Measurements from ENCODE around the gene FXYD3.

The FXYD3 gene

GRCh38 chr19:35117799-35118198 is 2.2 kb downstream of the FXYD3 start:
- Histone ChIP-seq H3K9ac (no peak overlapping the region), H3K4me2 (no peak overlapping the region), H4K20me1 (ENCODE audit: insufficient read depth) (no peaks in the 10 kb centered on the region), H3K36me3 (ENCODE audit: insufficient read depth) (no peaks in the 10 kb centered on the region), H3K27ac (no peak overlapping the region), H2AFZ (ENCODE audit: low read depth) (no peak overlapping the region), H3K4me3 (IDR thresholded peaks at IDR 0.05; ENCODE audit: insufficient read depth, low read depth, low read length) (no peak overlapping the region), H3K79me2 (ENCODE audit: insufficient read depth, low read depth) (no peaks in the 10 kb centered on the region), H3K27me3 (ENCODE audit: insufficient read depth, low read depth) (peaks cover 44% of the 10 kb centered on the region), H3K4me1 (ENCODE audit: low read depth, poor library complexity, severe bottlenecking) (no peaks in the 10 kb centered on the region)
- no peak for TF ChIP-seq CTCF (conservative IDR thresholded peaks at IDR 0.05; ENCODE audit: low read depth, low read length)

GRCh38 chr19:35118268-35119020 is 2.8 kb downstream of the FXYD3 start:
- no peak overlapping the region for H2AFZ ChIP-seq (ENCODE audit: low read depth)
- no peak for TF ChIP-seq CTCF (conservative IDR thresholded peaks at IDR 0.05; ENCODE audit: low read depth, low read length)

GRCh38 chr19:35119091-35119490 is 3.5 kb downstream of the FXYD3 start:
- no peaks in the 10 kb centered on the region for H3K79me2 ChIP-seq (ENCODE audit: insufficient read depth, low read depth)
- H2AFZ ChIP-seq (ENCODE audit: low read depth) = no peak overlapping the region
- no peak overlapping the region for H3K9ac ChIP-seq
- H3K27ac ChIP-seq = no peak overlapping the region
- no peak for TF ChIP-seq CTCF (conservative IDR thresholded peaks at IDR 0.05; ENCODE audit: low read depth, low read length)
- no peaks in the 10 kb centered on the region for H3K36me3 ChIP-seq (ENCODE audit: insufficient read depth)
- no peak overlapping the region for H3K4me3 ChIP-seq (IDR thresholded peaks at IDR 0.05; ENCODE audit: insufficient read depth, low read depth, low read length)
- no peaks in the 10 kb centered on the region for H4K20me1 ChIP-seq (ENCODE audit: insufficient read depth)
- H3K4me2 ChIP-seq = no peak overlapping the region
- peaks cover 55% of the 10 kb centered on the region for H3K27me3 ChIP-seq (ENCODE audit: insufficient read depth, low read depth)
- no peaks in the 10 kb centered on the region for H3K4me1 ChIP-seq (ENCODE audit: low read depth, poor library complexity, severe bottlenecking)

More at GRCh38 chr19:35118268-35119020, 2.8 kb downstream of the FXYD3 start:
- H4K20me1 ChIP-seq (ENCODE audit: insufficient read depth) = no peaks in the 10 kb centered on the region
- no peaks in the 10 kb centered on the region for H3K36me3 ChIP-seq (ENCODE audit: insufficient read depth)
- H3K4me2 ChIP-seq = no peak overlapping the region
- H3K27me3 ChIP-seq (ENCODE audit: insufficient read depth, low read depth) = peaks cover 51% of the 10 kb centered on the region
- H3K27ac ChIP-seq = no peak overlapping the region
- H3K79me2 ChIP-seq (ENCODE audit: insufficient read depth, low read depth) = no peaks in the 10 kb centered on the region
- no peak overlapping the region for H3K4me3 ChIP-seq (IDR thresholded peaks at IDR 0.05; ENCODE audit: insufficient read depth, low read depth, low read length)
- no peaks in the 10 kb centered on the region for H3K4me1 ChIP-seq (ENCODE audit: low read depth, poor library complexity, severe bottlenecking)
- H3K9ac ChIP-seq = no peak overlapping the region

GRCh38 chr19:35119578-35120155 is 4.0 kb downstream of the FXYD3 start:
- Histone ChIP-seq H3K4me2 (no peak overlapping the region), H2AFZ (ENCODE audit: low read depth) (no peak overlapping the region), H3K4me1 (ENCODE audit: low read depth, poor library complexity, severe bottlenecking) (no peaks in the 10 kb centered on the region), H3K9ac (no peak overlapping the region), H3K4me3 (IDR thresholded peaks at IDR 0.05; ENCODE audit: insufficient read depth, low read depth, low read length) (no peak overlapping the region), H3K36me3 (ENCODE audit: insufficient read depth) (no peaks in the 10 kb centered on the region), H3K27ac (no peak overlapping the region), H3K27me3 (ENCODE audit: insufficient read depth, low read depth) (peaks cover 56% of the 10 kb centered on the region), H4K20me1 (ENCODE audit: insufficient read depth) (no peaks in the 10 kb centered on the region), H3K79me2 (ENCODE audit: insufficient read depth, low read depth) (no peaks in the 10 kb centered on the region)
- TF ChIP-seq CTCF (conservative IDR thresholded peaks at IDR 0.05; ENCODE audit: low read depth, low read length) = no peak
